ENCODE measurements around the gene SEL1L2.

Gene SEL1L2

DNA sequence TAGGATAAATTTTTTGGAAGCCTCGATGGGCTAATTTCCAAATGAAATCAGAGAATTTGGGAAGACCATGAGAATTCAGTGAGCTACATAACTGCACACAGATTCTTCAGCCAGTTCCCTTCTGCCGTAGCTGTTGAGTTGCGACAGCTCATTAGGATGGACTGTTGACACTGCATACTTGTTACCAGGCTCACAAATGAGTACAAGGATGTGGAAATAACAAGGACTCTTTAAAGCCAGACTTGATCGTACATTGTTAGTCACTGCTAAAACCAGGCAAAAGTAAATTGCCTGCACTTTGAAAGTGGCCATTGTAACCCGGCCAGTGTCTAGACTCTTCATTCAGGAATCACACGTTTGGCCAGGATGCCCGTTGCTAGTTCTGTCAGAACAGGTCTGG, 168.5 kb downstream of the SEL1L2 start (continued):
- TF ChIP-seq, protein P1, sequence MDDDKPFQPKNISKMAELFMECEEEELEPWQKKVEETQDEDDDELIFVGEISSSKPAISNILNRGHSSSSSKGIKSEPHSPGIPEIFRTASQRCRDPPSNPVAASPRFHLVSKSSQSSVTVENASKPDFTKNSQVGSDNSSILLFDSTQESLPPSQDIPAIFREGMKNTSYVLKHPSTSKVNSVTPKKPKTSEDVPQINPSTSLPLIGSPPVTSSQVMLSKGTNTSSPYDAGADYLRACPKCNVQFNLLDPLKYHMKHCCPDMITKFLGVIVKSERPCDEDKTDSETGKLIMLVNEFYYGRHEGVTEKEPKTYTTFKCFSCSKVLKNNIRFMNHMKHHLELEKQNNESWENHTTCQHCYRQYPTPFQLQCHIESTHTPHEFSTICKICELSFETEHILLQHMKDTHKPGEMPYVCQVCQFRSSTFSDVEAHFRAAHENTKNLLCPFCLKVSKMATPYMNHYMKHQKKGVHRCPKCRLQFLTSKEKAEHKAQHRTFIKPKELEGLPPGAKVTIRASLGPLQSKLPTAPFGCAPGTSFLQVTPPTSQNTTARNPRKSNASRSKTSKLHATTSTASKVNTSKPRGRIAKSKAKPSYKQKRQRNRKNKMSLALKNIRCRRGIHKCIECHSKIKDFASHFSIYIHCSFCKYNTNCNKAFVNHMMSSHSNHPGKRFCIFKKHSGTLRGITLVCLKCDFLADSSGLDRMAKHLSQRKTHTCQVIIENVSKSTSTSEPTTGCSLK (tag by site-specific recombination; IDR thresholded peaks at IDR 0.05), result no peak

DNA sequence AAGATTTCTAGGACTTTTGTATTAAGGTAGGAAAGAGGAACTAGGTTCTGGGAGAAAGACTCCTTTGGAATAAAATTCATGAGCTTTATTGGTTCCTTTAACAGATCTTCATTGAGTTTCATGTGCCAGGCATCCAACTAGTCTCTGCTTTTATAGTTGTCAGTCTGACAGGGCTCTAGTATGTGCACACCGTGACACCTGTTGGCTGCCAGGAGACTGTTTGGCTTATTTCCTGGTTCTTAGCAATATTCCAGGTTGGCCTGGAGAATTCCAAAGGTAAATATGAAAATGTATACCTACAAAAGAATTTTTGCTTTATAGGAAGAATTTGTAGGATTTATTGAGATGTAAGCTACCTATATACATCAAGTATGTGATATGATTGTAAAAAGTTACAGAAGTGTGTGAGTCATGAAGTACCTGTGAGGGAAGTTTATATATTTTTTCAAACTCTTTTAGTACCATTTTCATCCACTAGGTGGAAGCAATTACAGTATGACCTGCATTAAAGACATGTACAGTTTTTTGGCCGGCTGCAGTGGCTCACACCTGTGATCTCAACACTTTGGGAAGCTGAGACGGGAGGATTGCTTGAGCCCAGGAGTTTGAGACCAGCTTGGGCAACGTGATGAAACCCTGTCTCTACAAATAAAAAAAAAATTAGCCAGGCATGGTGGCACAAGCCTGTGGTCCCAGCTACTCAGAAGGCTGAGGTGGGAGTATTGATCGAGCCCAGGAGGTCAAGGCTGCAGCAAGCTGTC, 170.3 kb downstream of the SEL1L2 start:
- TF ChIP-seq ZNF837 (tag by site-specific recombination; IDR thresholded peaks at IDR 0.05) (no peak), ZNF529 (tag by site-specific recombination; IDR thresholded peaks at IDR 0.05; ENCODE audit: insufficient replicate concordance) (no peak), ZFHX2 (tag by site-specific recombination; conservative IDR thresholded peaks at IDR 0.05) (no peak), ZNF654 (tag by site-specific recombination; IDR thresholded peaks at IDR 0.05; ENCODE audit: low read depth) (peak; percentile 23; the same call in 1 of the 2 replicates), ZNF394 (tag by site-specific recombination; IDR thresholded peaks at IDR 0.05; ENCODE audit: borderline replicate concordance) (no peak), SCRT1 (tag by site-specific recombination; IDR thresholded peaks at IDR 0.05; ENCODE audit: borderline replicate concordance) (0 out of 2 replicates have a peak, but pooled peaks have one; percentile 25), TRIM28 (IDR thresholded peaks at IDR 0.05; ENCODE audit: borderline replicate concordance, low read length) (no peak), SP3 (tag by site-specific recombination; IDR thresholded peaks at IDR 0.05) (no peak), SCRT2 (tag by site-specific recombination; IDR thresholded peaks at IDR 0.05) (0 out of 2 replicates have a peak, but pooled peaks have one; percentile 27)
- TF ChIP-seq, protein P2, sequence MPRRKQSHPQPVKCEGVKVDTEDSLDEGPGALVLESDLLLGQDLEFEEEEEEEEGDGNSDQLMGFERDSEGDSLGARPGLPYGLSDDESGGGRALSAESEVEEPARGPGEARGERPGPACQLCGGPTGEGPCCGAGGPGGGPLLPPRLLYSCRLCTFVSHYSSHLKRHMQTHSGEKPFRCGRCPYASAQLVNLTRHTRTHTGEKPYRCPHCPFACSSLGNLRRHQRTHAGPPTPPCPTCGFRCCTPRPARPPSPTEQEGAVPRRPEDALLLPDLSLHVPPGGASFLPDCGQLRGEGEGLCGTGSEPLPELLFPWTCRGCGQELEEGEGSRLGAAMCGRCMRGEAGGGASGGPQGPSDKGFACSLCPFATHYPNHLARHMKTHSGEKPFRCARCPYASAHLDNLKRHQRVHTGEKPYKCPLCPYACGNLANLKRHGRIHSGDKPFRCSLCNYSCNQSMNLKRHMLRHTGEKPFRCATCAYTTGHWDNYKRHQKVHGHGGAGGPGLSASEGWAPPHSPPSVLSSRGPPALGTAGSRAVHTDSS (tag by site-specific recombination; IDR thresholded peaks at IDR 0.05), result no peak
- no peaks in the 10 kb centered on the region for H3K4me1 ChIP-seq (ENCODE audit: control insufficient read depth, insufficient read depth, low read length)
- H3K9me3 ChIP-seq (ENCODE audit: control insufficient read depth, insufficient read depth, low read depth, low read length), result no peaks in the 10 kb centered on the region
- POLR2A ChIA-PET, result no interaction called here
- CTCF ChIA-PET, result interaction anchor here (0.6 to 5.3 kb wide), 22 partner anchors 8 to 637 kb away, joined by 3 to 63 read pairs (median 4); no protein-coding TSS in a partner anchor
- H3K4me3 ChIP-seq (ENCODE audit: low read depth, low read length), result no peak overlapping the region
- peaks cover 20 to 40% of the 10 kb centered on the region in 2 experiments for H3K36me3 ChIP-seq (ENCODE audit: control insufficient read depth in 2 of 2, insufficient read depth in 1 of 2, low read length in 2 of 2)
- H3K27ac ChIP-seq (ENCODE audit: extremely low read depth, low read depth, low read length), result no peak overlapping the region

DNA sequence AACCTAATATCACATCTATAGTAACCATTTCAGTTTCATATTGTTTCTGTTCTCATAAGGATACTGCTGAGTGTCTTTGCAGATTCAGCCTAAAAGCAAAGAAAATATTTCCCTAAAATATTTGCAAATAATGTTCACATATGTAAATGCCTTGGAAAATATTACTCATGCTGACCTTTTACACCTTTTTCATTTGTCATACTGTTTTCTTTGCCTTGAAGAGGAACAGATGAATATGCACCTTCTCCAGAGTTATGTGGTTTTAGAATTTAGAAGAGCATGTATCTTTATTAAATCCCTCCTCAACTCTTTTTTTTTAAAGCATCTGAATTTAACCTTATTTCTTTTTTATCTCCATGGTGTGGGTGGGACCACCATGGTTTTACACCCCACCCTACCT, 173.1 kb downstream of the SEL1L2 start:
- Histone ChIP-seq H3K27ac (ENCODE audit: extremely low read depth, low read depth, low read length) (no peak overlapping the region), H3K36me3 (ENCODE audit: control insufficient read depth in 2 of 2, insufficient read depth in 1 of 2, low read length in 2 of 2) (peaks cover 26 to 68% of the 10 kb centered on the region in 2 experiments), H3K4me3 (ENCODE audit: low read depth, low read length) (no peak overlapping the region), H3K4me1 (ENCODE audit: control insufficient read depth, insufficient read depth, low read length) (no peaks in the 10 kb centered on the region), H3K9me3 (ENCODE audit: control insufficient read depth, insufficient read depth, low read depth, low read length) (no peaks in the 10 kb centered on the region)
- CTCF ChIA-PET, result interaction anchor here (2.5 to 5.3 kb wide), 2 partner anchors 46 to 237 kb away, joined by 10 to 63 read pairs; no protein-coding TSS in a partner anchor
- TF ChIP-seq ZBTB20 (tag by site-specific recombination; IDR thresholded peaks at IDR 0.05) (no peak), ZNF600 (tag by site-specific recombination; IDR thresholded peaks at IDR 0.05) (no peak), HOXA7 (CRISPR knock-in tag; IDR thresholded peaks at IDR 0.05; ENCODE audit: borderline replicate concordance) (no peak), ZFP69B (tag by site-specific recombination; IDR thresholded peaks at IDR 0.05) (no peak), MEIS1 (CRISPR knock-in tag; IDR thresholded peaks at IDR 0.05; ENCODE audit: borderline replicate concordance) (no peak)
- POLR2A ChIA-PET, result interaction anchor here (0.7 kb wide), 1 partner anchor 21 kb away, joined by 3 read pairs; no protein-coding TSS in a partner anchor
